HL-60/S4 (cell line): ENCODE results near the gene DUSP22.
"Not testable (repeated sequence)": the region's sequence is repeated elsewhere in the genome, so short reads cannot be mapped to it uniquely, and the experiment has no call there.

Source experiments
- in situ Hi-C: fragments of 300-500 bp; cut with MboI; formaldehyde crosslinking; loops from 2 replicates; pipeline ENCODE4 v1.14.3; 2022; ENCODE audit warnings: low sequenced_read_pairs

The DUSP22 gene

GRCh38 chr6:322940-323729 is 30.8 kb downstream of the DUSP22 start:
- in situ Hi-C loops: no loop called here

GRCh38 chr6:323730-324088 is 31.4 kb downstream of the DUSP22 start:
- in situ Hi-C loops: no loop called here

- in situ Hi-C loops: no loop called here
Observed at GRCh38 chr6:324116-324728, 31.9 kb downstream of the DUSP22 start.

- in situ Hi-C loops: no loop called here
Observed at GRCh38 chr6:324729-325125, 32.4 kb downstream of the DUSP22 start.

GRCh38 chr6:325161-325860 is 33.0 kb downstream of the DUSP22 start:
- in situ Hi-C loops: not testable (repeated sequence)

GRCh38 chr6:326066-326465 is 33.8 kb downstream of the DUSP22 start:
- in situ Hi-C loops: not testable (repeated sequence)

GRCh38 chr6:326896-327537 is 34.7 kb downstream of the DUSP22 start:
- in situ Hi-C loops: no loop called here

- in situ Hi-C loops: no loop called here
Observed at GRCh38 chr6:327538-328116, 35.3 kb downstream of the DUSP22 start.

- in situ Hi-C loops: no loop called here
Observed at GRCh38 chr6:328136-328670, 35.9 kb downstream of the DUSP22 start.

GRCh38 chr6:328924-329323 is 36.6 kb downstream of the DUSP22 start:
- in situ Hi-C loops: no loop called here

- in situ Hi-C loops: no loop called here
Observed at GRCh38 chr6:329888-330691, 37.8 kb downstream of the DUSP22 start.

GRCh38 chr6:330948-331347 is 38.7 kb downstream of the DUSP22 start:
- in situ Hi-C loops: no loop called here

GRCh38 chr6:331622-332521 is 39.6 kb downstream of the DUSP22 start:
- in situ Hi-C loops: no loop called here

GRCh38 chr6:332671-333070 is 40.4 kb downstream of the DUSP22 start:
- in situ Hi-C loops: no loop called here

- in situ Hi-C loops: no loop called here
Observed at GRCh38 chr6:333379-334002, 41.2 kb downstream of the DUSP22 start.

- in situ Hi-C loops: no loop called here
Observed at GRCh38 chr6:334536-335510, 42.5 kb downstream of the DUSP22 start.

GRCh38 chr6:335572-335971 is 43.3 kb downstream of the DUSP22 start:
- in situ Hi-C loops: no loop called here
